Right lobe of liver (tissue), 4 donors: Measurements from ENCODE around the gene CIAO3.

ENCODE experiments used
- POLR2A ChIP-seq: fragments of 450-650 bp; IDR thresholded peaks from one replicate; pipeline ENCODE4 v1.6.1; 2017; ENCODE audit warnings: antibody characterized with exemption, mild to moderate bottlenecking
- TF ChIP-seq, protein P1 (sequence below), 4 donors: fragments of 200-600 bp in 3 of 4; fragments of 450-650 bp in 1 of 4; IDR thresholded peaks; one replicate each; pipeline versions ENCODE4 v1.5.1 to v1.8.0; 2016 to 2022; ENCODE audit warnings: antibody characterized with exemption in 4 of 4, mild to moderate bottlenecking in 2 of 4
- donor health status: DM: no; HTN: no; CAD: no.
- donor health status: DM: no; HTN: no; CAD: no.
- donor health status: DM: no; HTN: yes; CAD: no.

DNA sequence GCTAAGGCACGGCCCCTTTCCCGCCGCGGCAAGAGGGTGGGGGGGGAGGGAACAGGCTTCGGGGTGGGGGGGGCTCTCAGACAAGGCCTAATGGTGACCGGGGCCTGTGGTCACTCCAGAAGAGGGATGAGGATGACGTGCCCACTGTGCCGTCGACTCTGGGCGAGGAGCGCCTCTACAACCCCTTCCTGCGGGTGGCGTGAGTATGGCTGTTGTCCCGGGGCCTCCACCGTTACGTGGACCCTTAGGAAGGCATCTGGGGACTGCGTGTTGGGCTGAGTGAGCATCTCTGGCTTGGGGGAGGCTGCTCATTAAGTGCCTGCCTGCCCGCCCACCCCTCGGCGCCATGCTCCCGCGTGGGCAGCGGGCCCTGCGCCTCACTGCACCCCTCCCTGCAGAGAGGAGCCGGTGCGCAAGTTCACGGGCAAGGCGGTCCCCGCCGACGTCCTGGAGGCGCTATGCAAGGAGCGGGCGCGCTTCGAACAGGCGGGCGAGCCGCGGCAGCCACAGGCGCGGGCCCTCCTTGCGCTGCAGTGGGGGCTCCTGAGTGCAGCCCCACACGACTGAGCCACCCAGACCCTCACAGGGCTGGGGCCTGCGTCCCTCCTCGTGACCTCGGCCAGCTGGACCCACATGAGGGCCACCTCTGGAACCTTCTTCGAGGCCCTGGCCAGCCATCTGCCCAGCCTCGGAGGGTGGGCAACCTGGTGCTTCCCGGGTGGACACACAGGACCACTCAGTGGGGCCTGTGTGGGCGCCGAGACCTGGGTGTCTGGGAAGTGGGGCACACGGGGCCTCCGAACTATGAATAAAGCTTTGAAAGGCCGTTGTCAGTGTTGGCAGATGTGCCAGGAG, 11.7 kb downstream of the CIAO3 start:
- TF ChIP-seq, protein P1, sequence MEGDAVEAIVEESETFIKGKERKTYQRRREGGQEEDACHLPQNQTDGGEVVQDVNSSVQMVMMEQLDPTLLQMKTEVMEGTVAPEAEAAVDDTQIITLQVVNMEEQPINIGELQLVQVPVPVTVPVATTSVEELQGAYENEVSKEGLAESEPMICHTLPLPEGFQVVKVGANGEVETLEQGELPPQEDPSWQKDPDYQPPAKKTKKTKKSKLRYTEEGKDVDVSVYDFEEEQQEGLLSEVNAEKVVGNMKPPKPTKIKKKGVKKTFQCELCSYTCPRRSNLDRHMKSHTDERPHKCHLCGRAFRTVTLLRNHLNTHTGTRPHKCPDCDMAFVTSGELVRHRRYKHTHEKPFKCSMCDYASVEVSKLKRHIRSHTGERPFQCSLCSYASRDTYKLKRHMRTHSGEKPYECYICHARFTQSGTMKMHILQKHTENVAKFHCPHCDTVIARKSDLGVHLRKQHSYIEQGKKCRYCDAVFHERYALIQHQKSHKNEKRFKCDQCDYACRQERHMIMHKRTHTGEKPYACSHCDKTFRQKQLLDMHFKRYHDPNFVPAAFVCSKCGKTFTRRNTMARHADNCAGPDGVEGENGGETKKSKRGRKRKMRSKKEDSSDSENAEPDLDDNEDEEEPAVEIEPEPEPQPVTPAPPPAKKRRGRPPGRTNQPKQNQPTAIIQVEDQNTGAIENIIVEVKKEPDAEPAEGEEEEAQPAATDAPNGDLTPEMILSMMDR (IDR thresholded peaks at IDR 0.05) = no peak
- no peak for TF ChIP-seq POLR2A
